HG02981 (cell line): ENCODE data around the gene BMP6.

Experiments
- ATAC-seq: cut with Tn5 transposase; IDR thresholded peaks from one replicate; pipeline ENCODE4 v1.9.1; 2021; ENCODE audit warnings: mild to moderate bottlenecking, moderate library complexity; ENCODE audit not compliant: unreplicated experiment

BMP6 gene

DNA sequence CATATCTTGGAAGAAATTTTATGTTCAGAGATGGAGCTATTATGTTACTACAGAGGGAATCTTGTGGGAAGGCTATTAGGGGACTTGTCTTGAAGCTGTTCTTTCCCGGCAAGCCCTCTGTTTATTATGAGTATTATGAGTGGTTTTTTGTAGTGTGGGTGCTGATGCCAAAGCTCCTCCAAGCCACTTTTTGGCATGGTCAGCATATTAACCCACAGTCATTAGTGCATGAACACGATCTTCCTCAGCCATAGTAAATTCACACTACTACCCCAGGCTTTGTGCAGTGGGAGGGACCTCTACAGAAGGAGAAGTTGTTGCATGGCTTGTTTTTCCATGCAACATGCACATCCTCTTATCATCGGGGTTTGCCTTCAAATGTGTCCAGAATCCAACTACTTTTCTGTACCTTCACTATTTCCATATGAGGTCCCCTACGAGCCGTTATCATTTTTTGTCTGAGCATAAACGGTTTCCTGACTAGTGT, 6.5 kb upstream of the BMP6 start:
- no peak for ATAC-seq

GRCh38 chr6:7720346-7720745, 5.6 kb upstream of the BMP6 start:
- ATAC-seq: no peak

- ATAC-seq: no peak
Measured at GRCh38 chr6:7721649-7722048, 4.2 kb upstream of the BMP6 start.

- no peak for ATAC-seq
Measured at GRCh38 chr6:7723041-7723447, 2.9 kb upstream of the BMP6 start.

DNA sequence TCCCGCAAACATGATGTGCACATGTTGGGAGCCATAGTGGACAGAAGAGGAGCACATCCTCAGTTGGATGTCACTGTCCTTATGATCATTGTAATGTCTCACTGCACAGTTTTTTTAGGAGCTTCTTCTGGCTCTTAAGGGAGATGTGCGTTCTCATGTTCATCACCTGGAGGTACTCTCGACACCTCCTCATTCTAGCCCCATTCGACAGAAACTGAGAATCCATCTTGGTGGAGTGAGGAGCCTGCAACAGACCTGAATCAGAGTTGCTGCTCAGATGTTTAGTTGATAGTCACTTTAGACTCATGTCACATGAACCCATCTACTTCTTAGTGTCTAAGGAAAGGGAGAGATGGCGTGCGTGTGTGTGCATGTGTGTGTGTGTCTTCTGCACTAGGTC, 2.3 kb upstream of the BMP6 start:
- ATAC-seq: no peak

DNA sequence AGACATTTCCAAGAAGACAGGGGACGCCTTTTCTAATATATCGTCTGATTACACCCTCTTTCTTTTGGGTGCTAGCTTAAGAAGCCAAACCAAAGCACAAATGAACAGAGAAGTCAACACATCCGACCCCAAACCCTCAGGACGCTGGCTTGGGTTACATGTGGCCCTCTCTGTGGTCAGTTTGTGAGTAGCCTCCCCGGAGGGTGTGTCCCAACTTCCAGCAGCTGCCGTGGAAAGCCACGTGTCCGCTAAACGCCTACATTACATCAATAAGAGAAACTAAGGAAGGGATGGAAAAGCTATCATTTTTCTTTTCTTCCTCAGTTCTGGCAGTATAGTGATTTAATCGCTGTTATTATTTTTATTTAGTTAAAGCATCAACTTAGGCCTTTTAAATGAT, 487 bp upstream of the BMP6 start:
- ATAC-seq: no peak

DNA sequence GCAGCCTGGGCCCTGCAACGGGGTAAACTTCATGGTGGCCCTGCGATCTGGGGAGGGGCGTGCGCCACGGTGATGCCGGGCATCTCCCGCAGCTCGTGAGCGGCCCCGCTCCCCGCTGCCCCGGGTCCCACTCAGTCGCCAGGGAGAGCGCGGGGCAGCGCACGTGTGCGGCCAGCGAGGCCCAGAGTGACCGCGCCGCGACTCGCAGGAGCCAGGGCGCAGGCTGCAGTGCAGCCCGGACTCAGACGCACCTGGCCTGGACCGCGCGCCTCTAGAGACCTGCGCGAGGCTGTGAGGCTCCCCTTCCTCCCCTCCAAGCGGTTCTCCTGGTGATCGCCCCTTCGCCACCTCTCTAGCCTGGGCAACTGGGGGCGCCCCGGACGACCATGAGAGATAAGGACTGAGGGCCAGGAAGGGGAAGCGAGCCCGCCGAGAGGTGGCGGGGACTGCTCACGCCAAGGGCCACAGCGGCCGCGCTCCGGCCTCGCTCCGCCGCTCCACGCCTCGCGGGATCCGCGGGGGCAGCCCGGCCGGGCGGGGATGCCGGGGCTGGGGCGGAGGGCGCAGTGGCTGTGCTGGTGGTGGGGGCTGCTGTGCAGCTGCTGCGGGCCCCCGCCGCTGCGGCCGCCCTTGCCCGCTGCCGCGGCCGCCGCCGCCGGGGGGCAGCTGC, 652 bp downstream of the BMP6 start:
- no peak for ATAC-seq

GRCh38 chr6:7727086-7727945, 1.4 kb downstream of the BMP6 start:
- ATAC-seq: no peak

DNA sequence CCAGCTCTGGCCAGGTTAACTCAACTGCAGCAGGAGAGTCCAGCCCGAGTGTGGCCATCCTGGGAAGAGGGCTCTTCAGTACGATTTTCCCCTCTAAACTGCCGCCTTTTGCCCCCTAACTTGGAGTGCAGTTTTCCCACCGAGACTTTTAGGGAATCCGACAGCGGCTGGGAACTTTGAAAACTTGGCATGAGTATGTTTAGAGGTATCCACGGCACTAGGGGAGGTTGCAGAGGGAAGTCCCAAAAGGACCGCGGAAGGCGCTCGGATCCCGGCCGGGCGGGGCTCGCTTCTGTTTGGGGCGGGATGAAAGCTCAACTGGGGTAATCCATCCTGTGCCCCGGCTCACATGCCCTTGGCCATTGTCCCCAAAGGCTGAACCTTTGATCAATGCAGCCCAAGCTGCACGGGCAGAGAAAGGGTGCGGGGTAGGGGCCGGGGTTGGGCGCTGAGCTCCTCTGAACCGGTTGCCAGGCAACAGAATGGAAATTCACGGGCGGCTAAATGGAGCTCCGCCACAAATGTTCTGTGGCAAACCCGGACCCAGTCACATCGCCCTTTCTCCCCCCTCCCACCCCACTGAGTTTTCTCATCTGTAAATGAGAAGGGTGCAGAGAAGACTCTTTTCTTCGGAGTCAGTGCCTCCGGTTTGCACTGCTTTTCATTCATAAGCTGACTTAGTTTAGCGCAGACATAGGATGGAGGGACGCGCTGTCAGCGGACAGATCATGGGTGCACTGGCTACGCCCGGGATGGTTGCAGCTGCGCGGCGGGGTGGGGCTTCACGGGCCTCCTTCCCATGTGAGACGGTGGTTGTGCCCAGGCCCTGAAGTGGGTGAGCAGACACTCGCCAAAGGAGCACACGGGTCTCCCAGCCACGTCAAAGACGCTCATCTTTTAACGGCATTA, 2.3 kb downstream of the BMP6 start:
- ATAC-seq: no peak

- ATAC-seq: no peak
Measured at GRCh38 chr6:7728855-7729590, 3.1 kb downstream of the BMP6 start.

DNA sequence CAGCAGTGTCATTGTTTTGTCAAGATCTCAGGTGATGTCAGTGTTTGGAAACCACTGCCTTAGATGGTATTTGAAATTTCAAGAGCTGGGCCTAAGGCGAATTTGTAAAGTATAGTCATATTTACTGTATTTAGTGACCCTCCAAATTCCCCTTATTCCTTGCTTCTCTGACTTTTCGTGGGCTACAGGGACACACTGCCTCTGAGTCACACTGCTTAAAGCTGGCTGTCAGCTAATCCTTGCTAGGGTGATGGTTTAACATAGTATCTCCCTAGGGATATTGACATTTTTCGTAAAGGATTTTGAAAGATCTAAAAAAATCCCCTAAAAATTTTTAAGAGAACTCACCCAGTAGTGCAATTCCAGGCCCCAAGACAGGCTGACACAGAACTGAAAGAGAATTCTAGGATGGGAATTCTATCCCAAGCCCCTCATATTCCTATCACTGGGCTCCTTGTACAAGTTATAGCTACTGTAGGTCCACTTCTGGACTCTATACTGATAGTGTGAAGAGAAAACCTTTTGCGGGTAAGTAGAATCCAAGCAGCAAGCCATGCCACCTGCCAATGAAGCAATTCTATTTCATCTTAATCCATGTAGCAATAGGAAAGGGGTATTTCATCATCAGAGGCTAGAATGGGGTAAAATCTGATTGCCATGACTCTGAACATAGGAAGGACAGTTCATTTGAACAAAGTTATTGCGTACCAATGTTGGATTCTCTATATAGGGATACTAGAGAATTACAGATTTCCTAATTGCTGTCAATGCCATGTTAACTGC, 4.3 kb downstream of the BMP6 start:
- no peak for ATAC-seq

DNA sequence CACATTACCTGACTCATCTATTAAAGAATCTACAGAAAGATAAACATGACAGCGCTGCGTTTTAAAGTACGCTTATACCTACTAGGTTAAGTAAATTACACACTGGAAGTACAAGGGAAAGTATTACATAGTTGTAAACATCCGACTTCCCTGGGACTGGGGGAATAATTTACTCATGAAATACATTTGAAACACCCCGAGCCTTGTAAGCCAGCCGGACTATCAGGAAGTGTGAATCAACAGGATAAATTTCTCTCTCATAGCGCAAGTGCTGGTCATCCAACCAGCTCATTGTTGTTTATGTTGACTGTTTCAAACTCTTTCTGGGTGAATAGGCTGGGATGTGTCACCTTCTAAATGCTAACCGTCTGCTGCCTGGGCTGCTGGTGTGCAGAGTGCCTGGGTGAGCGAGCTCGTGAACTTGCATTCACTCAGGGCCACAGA, 4.9 kb downstream of the BMP6 start:
- ATAC-seq: no peak

GRCh38 chr6:7731294-7731693, 5.4 kb downstream of the BMP6 start:
- no peak for ATAC-seq

- no peak for ATAC-seq
Measured at GRCh38 chr6:7732228-7732627, 6.3 kb downstream of the BMP6 start.

GRCh38 chr6:7734707-7735383, 8.9 kb downstream of the BMP6 start:
- no peak for ATAC-seq

DNA sequence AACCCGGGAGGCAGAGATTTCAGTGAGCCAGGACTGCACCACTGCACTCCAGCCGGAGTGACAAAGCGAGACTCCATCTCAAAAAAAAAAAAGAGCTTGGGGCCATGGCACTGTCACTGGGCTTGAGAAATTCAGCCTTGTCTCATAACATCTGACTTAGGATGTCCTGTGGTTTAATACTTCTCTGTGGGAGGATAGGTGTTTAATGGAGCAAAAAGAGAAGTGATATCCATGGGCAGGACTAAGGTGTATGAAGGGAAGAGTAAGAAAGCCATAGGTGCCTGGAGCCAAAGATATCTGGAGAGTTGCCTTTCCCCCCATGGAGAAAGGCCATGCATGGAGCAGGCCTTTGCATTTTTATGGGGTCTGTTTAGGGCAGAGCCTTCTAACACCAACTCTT, 11.2 kb downstream of the BMP6 start:
- no peak for ATAC-seq

DNA sequence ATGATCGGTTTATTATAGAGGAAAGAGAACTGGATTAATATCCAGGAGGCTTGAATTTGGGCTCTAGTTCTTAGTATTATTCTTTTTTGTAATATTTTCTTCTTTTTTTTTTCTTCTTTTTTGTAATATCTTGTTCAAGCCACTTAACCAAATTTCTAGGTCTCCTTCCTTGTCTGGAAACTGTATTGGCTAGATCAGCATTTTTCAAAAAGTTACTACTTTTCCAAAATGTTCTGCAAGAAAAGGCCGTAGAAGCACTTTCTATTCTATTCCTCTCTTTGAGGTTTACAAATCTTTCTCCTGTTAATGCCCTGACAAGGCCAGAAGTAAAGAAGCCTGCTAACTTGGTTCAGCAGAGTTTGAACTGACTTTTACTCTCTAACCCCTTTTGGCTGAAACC, 12.0 kb downstream of the BMP6 start:
- no peak for ATAC-seq

- ATAC-seq: no peak
Measured at GRCh38 chr6:7742223-7742785, 16.4 kb downstream of the BMP6 start.

GRCh38 chr6:7745942-7746341, 20.0 kb downstream of the BMP6 start:
- no peak for ATAC-seq
